HepG2 (cell line): ENCODE measurements around the gene P3H4. TPM values are rescaled to one million over a fixed set of nuclear protein-coding genes. Genes with fewer than 3 reads are reported as not detected.

Source experiments
- HMGXB4 ChIP-seq, 2 experiments: sonication (generic) in 1 of 2; formaldehyde crosslinking in 1 of 2; IDR thresholded peaks; 2 replicates each; pipeline versions ENCODE4 v1.4.0 to v1.6.1; 2018 to 2020; ENCODE audit warnings: missing genetic modification reagents in 2 of 2, borderline replicate concordance in 1 of 2, low read depth in 1 of 2, mild to moderate bottlenecking in 1 of 2, missing biosample characterization in 1 of 2
- RAD21 ChIP-seq: fragments of 450-650 bp; formaldehyde crosslinking; IDR thresholded peaks from 2 replicates; pipeline ENCODE4 v1.5.0; 2020; ENCODE audit warnings: mild to moderate bottlenecking
- SRF ChIP-seq: IDR thresholded peaks from 2 replicates; pipeline ENCODE4 v1.6.1; 2011; ENCODE audit warnings: mild to moderate bottlenecking, low read depth, low read length, moderate library complexity
- ZNF142 ChIP-seq: sonication (generic); formaldehyde crosslinking; IDR thresholded peaks from 2 replicates; pipeline ENCODE4 v1.4.0; 2020; ENCODE audit warnings: missing genetic modification reagents
- ZNF30 ChIP-seq: sonication (generic); formaldehyde crosslinking; IDR thresholded peaks from 2 replicates; pipeline ENCODE4 v1.5.0; 2020; ENCODE audit warnings: mild to moderate bottlenecking, missing genetic modification reagents
- ZNF318 ChIP-seq: sonication (generic); formaldehyde crosslinking; IDR thresholded peaks from 2 replicates; pipeline ENCODE4 v1.4.0; 2020; ENCODE audit warnings: mild to moderate bottlenecking, missing genetic modification reagents
- ZNF616 ChIP-seq: sonication (generic); formaldehyde crosslinking; IDR thresholded peaks from 2 replicates; pipeline ENCODE4 v1.5.0; 2020; ENCODE audit warnings: low read depth, mild to moderate bottlenecking, missing genetic modification reagents
- ZNF766 ChIP-seq: sonication (generic); formaldehyde crosslinking; IDR thresholded peaks from 2 replicates; pipeline ENCODE4 v1.5.0; 2020; ENCODE audit warnings: missing genetic modification reagents, borderline replicate concordance
- polyA plus RNA-seq, 8 experiments: library from polyadenylated mRNA; depleted of rRNA in 3 of 8; stranded (reverse) in 7 of 8; unstranded in 1 of 8; fragments of >200 nt; fragmentation: Illumina TruSeq in 4 of 8; extraction: Trizol in 4 of 8; gene quantifications; 2 replicates each; pipeline versions ENCODE4 v1.2.1 to v1.2.3, GENCODE V29; 2011 to 2016; ENCODE audit warnings: low read depth in 4 of 8, missing spikeins in 1 of 8, mixed read lengths in 1 of 8; ENCODE audit not compliant: insufficient read depth in 1 of 8
- total RNA-seq, 5 experiments: library from RNA; depleted of rRNA; stranded (reverse); fragments of >200 nt; fragmentation: Illumina TruSeq; extraction: Trizol; gene quantifications; 2 replicates each; pipeline ENCODE4 v1.2.3, GENCODE V29; 2016; ENCODE audit warnings: low read depth in 1 of 5

The P3H4 gene
- total and polyA plus RNA-seq, 2 of the 13 experiments (the other 11 are each of a cell fraction or from before 2014, with no cell fraction given), result 37.1 to 50.6 TPM

- peak; percentile 24 to 33; a peak in 1 of 4 replicates for TF ChIP-seq HMGXB4 (CRISPR knock-in tag; IDR thresholded peaks at IDR 0.05; ENCODE audit: borderline replicate concordance in 1 of 2, low read depth in 1 of 2)
- TF ChIP-seq SRF, result no peak
- TF ChIP-seq ZNF318 (CRISPR knock-in tag), result no peak; the same call in 1 of the 2 replicates
- no peak; the same call in 1 of the 2 replicates for TF ChIP-seq ZNF142
- TF ChIP-seq ZNF30 (CRISPR knock-in tag), result no peak
- TF ChIP-seq RAD21 (CRISPR knock-in tag), result no peak; the same call in 1 of the 2 replicates
- TF ChIP-seq ZNF766 (CRISPR knock-in tag), result no peak
- TF ChIP-seq ZNF616 (CRISPR knock-in tag), result no peak
These were observed 18.6 kb downstream of the P3H4 start (continued) for GRCh38 chr17:41792845-41793783.
